Panc1 (cell line): Measurements from ENCODE around the gene TP53RK. TPM values are rescaled to one million over a fixed set of nuclear protein-coding genes. Genes with fewer than 3 reads are reported as not detected.
A peak's percentile ranks its signal among the peaks of the same experiment; 100 is the strongest.

Source experiments
- ATAC-seq: fragments of 200-7000 bp; cut with Tn5 transposase; 2 replicates; pipeline ENCODE4 v1.9.1; 2020; ENCODE audit warnings: mild to moderate bottlenecking, moderate library complexity
- BruUV-seq: library from RNA; stranded (reverse); fragments of 400-500 nt; replicated peaks from 2 replicates; lab custom pipeline; 2021; lab: Mats Ljungman, UMichigan
- CTCF ChIA-PET: fragments of 300-600 bp; sonication (Branson Sonifier 250); formaldehyde crosslinking; loops from one replicate; lab custom pipeline; 2022; ENCODE audit warnings: antibody characterized with exemption; lab: Charles Lee
- POLR2A ChIA-PET: fragments of 300-600 bp; sonication (Branson Sonifier 250); formaldehyde crosslinking; loops from one replicate; lab custom pipeline; 2022; ENCODE audit warnings: antibody characterized with exemption; lab: Charles Lee
- DNase-seq: peaks from one replicate; pipeline ENCODE4 v3.0.0-alpha.2; 2010; ENCODE audit warnings: low read depth, low spot score
- H3K27ac ChIP-seq: 2 replicates; pipeline ENCODE4 v1.5.1; 2011; ENCODE audit warnings: mild to moderate bottlenecking, low read length, inconsistent platforms
- H3K27me3 ChIP-seq: fragments of 200-500 bp; sonication (Bioruptor generic); 2 replicates; pipeline ENCODE4 v1.6.0; 2014; ENCODE audit warnings: low read length, inconsistent platforms; ENCODE audit not compliant: control insufficient read depth, insufficient read depth
- H3K36me3 ChIP-seq: fragments of 200-500 bp; sonication (Bioruptor generic); 2 replicates; pipeline ENCODE4 v1.5.1; 2014; ENCODE audit warnings: inconsistent platforms, mild to moderate bottlenecking, low read length, moderate library complexity; ENCODE audit not compliant: control insufficient read depth, insufficient read depth
- H3K4me1 ChIP-seq: 2 replicates; pipeline ENCODE4 v1.5.1; 2011; ENCODE audit warnings: inconsistent platforms, mild to moderate bottlenecking, low read length, moderate library complexity; ENCODE audit not compliant: control insufficient read depth, insufficient read depth
- H3K4me3 ChIP-seq, 2 experiments: 2 replicates each; pipeline ENCODE4 v1.5.1; 2011 to 2012; ENCODE audit warnings: low read depth in 2 of 2, low read length in 2 of 2, mild to moderate bottlenecking in 2 of 2, inconsistent platforms in 1 of 2, moderate library complexity in 1 of 2
- H3K9me3 ChIP-seq: fragments of 200-500 bp; sonication (Bioruptor generic); 2 replicates; pipeline ENCODE4 v1.5.1; 2014; ENCODE audit warnings: low read depth, mild to moderate bottlenecking, inconsistent platforms, low read length, moderate library complexity; ENCODE audit not compliant: control insufficient read depth, insufficient read depth
- CTCF ChIP-seq: fragments of 450-650 bp; IDR thresholded peaks from 2 replicates; pipeline ENCODE4 v1.5.1; 2017; ENCODE audit warnings: mild to moderate bottlenecking
- POLR2AphosphoS5 ChIP-seq: IDR thresholded peaks from 2 replicates; pipeline ENCODE4 v1.6.1; 2012; ENCODE audit warnings: mild to moderate bottlenecking, low read depth, low read length, moderate library complexity
- SIN3A ChIP-seq: IDR thresholded peaks from 2 replicates; pipeline ENCODE4 v1.6.1; 2012; ENCODE audit warnings: low read depth, mild to moderate bottlenecking, low read length, moderate library complexity, borderline replicate concordance; ENCODE audit not compliant: insufficient read depth
- TCF7L2 ChIP-seq: IDR thresholded peaks from 2 replicates; pipeline ENCODE4 v1.6.1; 2011; ENCODE audit warnings: mild to moderate bottlenecking, low read depth, low read length, inconsistent platforms
- in situ Hi-C: cut with HindIII; loops from 2 replicates; pipeline ENCODE4 v1.10.0; 2016; ENCODE audit warnings: low sequenced_read_pairs, low pct_unique_long_range_greater_than_20kb
- intact Hi-C: fragments of 100-400 bp; cut with micrococcal nuclease; formaldehyde crosslinking; loops from one replicate; pipeline ENCODE4 v1.10.0; 2022; ENCODE audit not compliant: unreplicated experiment
- total RNA-seq: library from RNA; stranded (reverse); gene quantifications from one replicate; pipeline ENCODE4 v1.2.1, GENCODE V29; 2021; ENCODE audit not compliant: unreplicated experiment
- TF ChIP-seq, protein P1 (sequence below), 2 experiments: IDR thresholded peaks; 2 replicates each; pipeline ENCODE4 v1.6.1; 2011 to 2012; ENCODE audit warnings: low read depth in 2 of 2, control low read depth in 1 of 2, low read length in 1 of 2, mild to moderate bottlenecking in 1 of 2, moderate library complexity in 1 of 2; ENCODE audit not compliant: insufficient read depth in 1 of 2

The TP53RK gene
- total RNA-seq, 1 experiment from 2014 or later, result 13.7 TPM

DNA sequence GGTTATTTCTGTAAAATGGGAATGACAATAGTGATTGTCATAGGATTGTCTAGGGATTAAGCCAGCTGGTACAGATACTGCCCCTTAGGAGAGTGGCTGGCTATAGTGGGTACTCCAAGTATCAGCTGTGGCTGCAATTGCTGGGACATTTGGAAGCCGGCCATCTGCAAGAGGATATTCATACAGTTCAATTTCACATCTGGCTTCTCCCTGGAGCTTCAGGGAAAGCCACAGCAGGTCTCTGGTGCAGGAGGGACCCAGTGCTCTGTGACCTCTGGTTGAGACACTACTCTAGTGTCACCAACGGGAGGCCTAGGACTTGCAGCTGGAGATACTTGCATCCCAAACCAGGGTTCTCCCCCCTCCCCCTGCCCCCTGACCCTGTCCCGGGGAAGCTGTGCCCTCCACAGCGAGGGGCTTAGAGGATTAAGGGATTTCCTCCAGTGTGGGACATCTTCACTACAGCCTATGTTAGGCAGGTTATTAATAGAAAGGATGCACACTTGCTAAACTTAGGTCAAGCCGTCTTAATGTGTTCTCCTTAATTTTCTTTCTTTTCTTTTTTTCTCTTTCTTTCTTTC is 22.9 kb upstream of the TP53RK start:
- ATAC-seq (no peak), DNase-seq (no peak)
- Histone ChIP-seq H3K4me3 (no peak overlapping the region), H3K27ac (no peak overlapping the region), H3K9me3 (no peaks in the 10 kb centered on the region), H3K4me1 (no peaks in the 10 kb centered on the region; the same call in 1 of the 2 replicates), H3K36me3 (no peaks in the 10 kb centered on the region), H3K27me3 (no peaks in the 10 kb centered on the region)
- TF ChIP-seq TCF7L2 (no peak), SIN3A (no peak), CTCF (no peak), POLR2AphosphoS5 (no peak)
- TF ChIP-seq, protein P1, sequence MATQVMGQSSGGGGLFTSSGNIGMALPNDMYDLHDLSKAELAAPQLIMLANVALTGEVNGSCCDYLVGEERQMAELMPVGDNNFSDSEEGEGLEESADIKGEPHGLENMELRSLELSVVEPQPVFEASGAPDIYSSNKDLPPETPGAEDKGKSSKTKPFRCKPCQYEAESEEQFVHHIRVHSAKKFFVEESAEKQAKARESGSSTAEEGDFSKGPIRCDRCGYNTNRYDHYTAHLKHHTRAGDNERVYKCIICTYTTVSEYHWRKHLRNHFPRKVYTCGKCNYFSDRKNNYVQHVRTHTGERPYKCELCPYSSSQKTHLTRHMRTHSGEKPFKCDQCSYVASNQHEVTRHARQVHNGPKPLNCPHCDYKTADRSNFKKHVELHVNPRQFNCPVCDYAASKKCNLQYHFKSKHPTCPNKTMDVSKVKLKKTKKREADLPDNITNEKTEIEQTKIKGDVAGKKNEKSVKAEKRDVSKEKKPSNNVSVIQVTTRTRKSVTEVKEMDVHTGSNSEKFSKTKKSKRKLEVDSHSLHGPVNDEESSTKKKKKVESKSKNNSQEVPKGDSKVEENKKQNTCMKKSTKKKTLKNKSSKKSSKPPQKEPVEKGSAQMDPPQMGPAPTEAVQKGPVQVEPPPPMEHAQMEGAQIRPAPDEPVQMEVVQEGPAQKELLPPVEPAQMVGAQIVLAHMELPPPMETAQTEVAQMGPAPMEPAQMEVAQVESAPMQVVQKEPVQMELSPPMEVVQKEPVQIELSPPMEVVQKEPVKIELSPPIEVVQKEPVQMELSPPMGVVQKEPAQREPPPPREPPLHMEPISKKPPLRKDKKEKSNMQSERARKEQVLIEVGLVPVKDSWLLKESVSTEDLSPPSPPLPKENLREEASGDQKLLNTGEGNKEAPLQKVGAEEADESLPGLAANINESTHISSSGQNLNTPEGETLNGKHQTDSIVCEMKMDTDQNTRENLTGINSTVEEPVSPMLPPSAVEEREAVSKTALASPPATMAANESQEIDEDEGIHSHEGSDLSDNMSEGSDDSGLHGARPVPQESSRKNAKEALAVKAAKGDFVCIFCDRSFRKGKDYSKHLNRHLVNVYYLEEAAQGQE (IDR thresholded peaks at IDR 0.05; ENCODE audit: insufficient read depth in 1 of 2, low read depth in 2 of 2, low read length in 1 of 2), result no peak
- CTCF ChIA-PET, result interaction anchor here (0.5 kb wide), 1 partner anchor 8 kb away, joined by 5 read pairs; no protein-coding TSS in a partner anchor
- POLR2A ChIA-PET, result no interaction called here
- intact Hi-C loops (no loop called here), in situ Hi-C loops (no loop called here)
- no TSS peak for BruUV-seq

DNA sequence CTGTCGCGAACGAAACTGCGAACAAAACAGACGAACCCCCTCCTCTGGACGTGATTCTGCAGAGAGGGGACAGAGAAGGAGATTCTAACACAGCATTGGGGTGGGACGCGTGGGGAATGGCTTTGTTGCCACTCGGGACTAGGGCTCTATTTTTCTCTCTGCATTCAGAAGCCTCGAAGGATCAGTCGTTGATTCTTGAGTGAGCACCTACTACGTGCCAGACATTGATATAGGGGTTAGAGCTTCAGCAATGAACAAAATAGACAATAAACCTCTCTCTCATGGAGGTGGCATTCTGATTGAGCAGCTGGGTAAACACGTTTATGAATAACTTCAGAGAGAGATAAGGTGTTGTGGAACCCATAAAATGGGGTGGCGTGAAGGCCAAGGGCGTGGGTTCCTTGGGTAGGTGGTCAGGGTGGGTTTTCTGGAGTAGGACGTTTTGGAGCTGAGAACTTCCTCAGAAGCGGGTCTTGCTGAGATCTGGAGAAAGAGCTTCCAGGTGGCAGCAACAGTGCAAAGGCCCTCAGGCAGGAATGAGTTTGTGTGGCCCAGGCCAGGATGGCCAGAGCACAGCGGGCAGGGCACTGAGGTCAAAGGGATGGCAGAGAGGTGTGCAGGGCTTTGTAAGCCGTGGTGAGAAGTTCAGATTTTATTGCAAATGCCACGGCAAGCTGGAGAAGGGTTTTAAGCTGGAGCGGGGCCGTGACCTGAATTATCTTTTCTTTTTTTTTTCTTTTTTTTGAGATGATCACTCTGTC is 21.1 kb upstream of the TP53RK start:
- H3K27ac ChIP-seq, result no peak overlapping the region
- no peaks in the 10 kb centered on the region; the same call in 1 of the 2 replicates for H3K4me1 ChIP-seq
- BruUV-seq, result no TSS peak
- no peaks in the 10 kb centered on the region for H3K36me3 ChIP-seq
- in situ Hi-C loops (no loop called here), intact Hi-C loops (no loop called here)
- TF ChIP-seq POLR2AphosphoS5 (no peak), SIN3A (no peak), CTCF (no peak)
- TF ChIP-seq, protein P1 (IDR thresholded peaks at IDR 0.05; ENCODE audit: insufficient read depth in 1 of 2, low read depth in 2 of 2, low read length in 1 of 2), result no peak
- peak overlapping the region; percentile 46 to 50 for H3K4me3 ChIP-seq
- H3K9me3 ChIP-seq, result no peaks in the 10 kb centered on the region
- H3K27me3 ChIP-seq, result no peaks in the 10 kb centered on the region
- POLR2A ChIA-PET, result interaction anchor here (0.7 kb wide), 2 partner anchors 16 to 25 kb away, joined by 3 to 5 read pairs; no protein-coding TSS in a partner anchor
- no peak for ATAC-seq
- DNase-seq, result no peak
- CTCF ChIA-PET, result no interaction called here
